ENCODE data around the gene ADSS1.

Gene ADSS1

DNA sequence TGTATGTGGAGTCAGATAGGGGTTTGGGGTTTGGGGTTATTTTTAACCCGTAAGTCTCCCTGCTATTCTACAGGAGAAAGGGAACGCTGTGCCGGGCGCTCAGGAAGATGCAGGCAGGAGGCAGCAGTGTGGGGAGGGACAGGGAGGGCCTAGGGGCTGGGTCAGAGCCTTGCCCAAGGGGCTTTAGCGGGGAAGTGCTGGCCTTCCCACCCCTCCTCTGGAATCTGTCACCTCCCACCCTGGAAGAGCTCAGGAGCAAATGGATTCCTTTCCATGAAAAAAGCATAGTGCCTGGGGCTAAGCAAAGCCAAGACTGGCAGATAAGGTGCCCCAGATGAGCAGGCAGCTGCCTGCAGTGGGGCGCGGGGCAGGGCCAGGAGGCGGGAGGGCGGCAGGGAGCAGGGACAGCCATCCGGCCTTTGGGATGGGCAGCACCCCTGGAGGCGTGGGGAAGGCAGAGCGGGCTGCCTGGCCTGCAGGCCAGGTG lies 41.9 kb upstream of the ADSS1 start:
- Histone ChIP-seq H3K27me3 (peaks cover 67% of the 10 kb centered on the region), H3K27ac (no peak overlapping the region), H3K9me3 (no peaks in the 10 kb centered on the region), H3K4me1 (ENCODE audit: control insufficient read depth in 1 of 2, insufficient read depth in 1 of 2, low read depth in 1 of 2, low read length in 1 of 2) (peaks cover 14 to 15% of the 10 kb centered on the region in 2 experiments), H3K36me3 (no peaks in the 10 kb centered on the region), H3K4me3 (ENCODE audit: low read depth in 1 of 2, low read length in 1 of 2) (no peak overlapping the region)
- TF ChIP-seq CTCF (IDR thresholded peaks at IDR 0.05): no peak

- Histone ChIP-seq H3K27ac (no peak overlapping the region), H3K27me3 (peaks cover 67% of the 10 kb centered on the region), H3K4me3 (ENCODE audit: low read depth in 1 of 2, low read length in 1 of 2) (no peak overlapping the region), H3K9me3 (no peaks in the 10 kb centered on the region), H3K36me3 (no peaks in the 10 kb centered on the region), H3K4me1 (ENCODE audit: control insufficient read depth in 1 of 2, insufficient read depth in 1 of 2, low read depth in 1 of 2, low read length in 1 of 2) (no peaks in the 10 kb centered on the region)
- TF ChIP-seq CTCF (IDR thresholded peaks at IDR 0.05): no peak
Observed at GRCh38 chr14:104683653-104684448, 40.2 kb upstream of the ADSS1 start.

- no peak for TF ChIP-seq CTCF (IDR thresholded peaks at IDR 0.05)
- no peak overlapping the region for H3K4me3 ChIP-seq (ENCODE audit: low read depth in 1 of 2, low read length in 1 of 2)
- H3K4me1 ChIP-seq (ENCODE audit: control insufficient read depth in 1 of 2, insufficient read depth in 1 of 2, low read depth in 1 of 2, low read length in 1 of 2): no peaks in the 10 kb centered on the region
- peaks cover 67% of the 10 kb centered on the region for H3K27me3 ChIP-seq
- no peaks in the 10 kb centered on the region for H3K9me3 ChIP-seq
- no peaks in the 10 kb centered on the region for H3K36me3 ChIP-seq
- no peak overlapping the region for H3K27ac ChIP-seq
Observed at GRCh38 chr14:104684449-104684821, 39.6 kb upstream of the ADSS1 start.

DNA sequence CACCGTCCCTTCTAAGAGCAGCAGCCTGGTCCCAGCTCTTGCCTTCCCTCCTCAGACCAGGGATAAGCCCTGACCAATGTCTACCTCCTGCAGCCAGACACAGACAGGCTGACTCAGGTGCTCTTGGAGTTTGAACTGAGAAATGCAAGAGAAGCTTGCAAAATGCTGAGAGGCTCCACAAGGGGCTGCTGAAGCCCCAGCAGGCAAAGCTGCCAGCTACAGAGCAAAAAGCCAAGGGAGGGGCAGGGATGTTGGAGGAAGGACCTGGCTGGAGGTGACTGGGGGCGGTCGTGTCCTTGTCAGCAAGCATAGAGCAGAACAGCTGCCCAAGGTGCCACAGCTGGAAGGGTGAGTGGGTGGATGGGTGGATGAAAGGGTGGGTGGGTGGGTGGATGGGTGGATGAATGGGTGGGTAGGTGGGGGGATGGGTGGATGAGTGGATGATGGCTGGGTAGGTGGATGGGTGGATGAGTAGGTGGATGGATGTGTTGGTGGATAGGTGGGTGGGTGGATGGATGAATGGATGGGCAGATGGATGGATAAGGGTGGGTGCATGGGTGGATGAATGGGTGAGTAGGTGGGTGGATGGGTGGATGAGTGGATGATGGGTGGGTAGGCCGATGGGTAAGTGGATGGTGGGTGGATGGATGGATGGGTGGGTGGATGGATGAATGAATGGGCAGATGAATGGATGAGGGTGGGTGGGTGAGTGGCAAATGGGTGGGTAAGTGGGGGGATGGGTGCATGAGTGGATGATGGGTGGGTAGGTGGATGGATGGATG lies 38.6 kb upstream of the ADSS1 start:
- H3K9me3 ChIP-seq: no peaks in the 10 kb centered on the region
- peaks cover 5 to 8% of the 10 kb centered on the region in 2 experiments for H3K4me1 ChIP-seq (ENCODE audit: control insufficient read depth in 1 of 2, insufficient read depth in 1 of 2, low read depth in 1 of 2, low read length in 1 of 2)
- no peak overlapping the region for H3K27ac ChIP-seq
- H3K27me3 ChIP-seq: peaks cover 75% of the 10 kb centered on the region
- TF ChIP-seq CTCF (IDR thresholded peaks at IDR 0.05): no peak
- no peak overlapping the region for H3K4me3 ChIP-seq (ENCODE audit: low read depth in 1 of 2, low read length in 1 of 2)
- H3K36me3 ChIP-seq: no peaks in the 10 kb centered on the region

DNA sequence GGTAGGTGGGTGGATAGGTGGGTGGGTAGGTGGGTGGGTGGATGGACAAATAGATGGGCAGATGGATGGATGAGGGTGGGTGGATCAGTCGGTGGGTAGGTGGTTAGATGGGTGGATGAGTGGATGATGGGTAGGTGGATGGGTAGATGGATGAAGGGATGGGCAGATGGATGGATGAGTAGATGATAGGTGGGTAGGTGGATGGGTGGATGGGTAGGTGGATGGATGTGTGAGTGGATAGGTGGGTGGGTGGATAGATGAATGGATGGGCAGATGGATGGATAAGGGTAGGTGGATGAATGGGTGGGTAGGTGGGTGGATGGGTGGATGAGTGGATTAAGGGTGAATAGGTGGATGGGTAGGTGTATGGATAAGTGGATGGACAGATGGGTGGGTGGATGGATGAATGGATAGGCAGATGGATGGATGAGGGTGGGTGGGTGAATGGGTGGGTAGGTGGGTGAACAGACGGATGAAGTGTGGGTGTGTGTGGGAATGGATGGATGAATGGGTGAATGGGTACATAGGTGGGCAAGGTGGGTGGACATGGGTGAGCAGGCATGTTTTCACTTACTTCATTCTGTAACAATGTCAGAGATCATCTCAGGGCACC lies 37.9 kb upstream of the ADSS1 start:
- peaks cover 5 to 8% of the 10 kb centered on the region in 2 experiments for H3K4me1 ChIP-seq (ENCODE audit: control insufficient read depth in 1 of 2, insufficient read depth in 1 of 2, low read depth in 1 of 2, low read length in 1 of 2)
- no peak overlapping the region for H3K27ac ChIP-seq
- H3K27me3 ChIP-seq: peaks cover 76% of the 10 kb centered on the region
- no peaks in the 10 kb centered on the region for H3K36me3 ChIP-seq
- no peak for TF ChIP-seq CTCF (IDR thresholded peaks at IDR 0.05)
- no peak overlapping the region for H3K4me3 ChIP-seq (ENCODE audit: low read depth in 1 of 2, low read length in 1 of 2)
- H3K9me3 ChIP-seq: no peaks in the 10 kb centered on the region
